Calu3 (cell line): ENCODE measurements around the gene KDM8. TPM values are rescaled to one million over a fixed set of nuclear protein-coding genes. Genes with fewer than 3 reads are reported as not detected.
A peak's percentile ranks its signal among the peaks of the same experiment; 100 is the strongest.

Source experiments
- BruUV-seq: library from RNA; stranded (reverse); fragments of 400-500 nt; replicated peaks from 2 replicates; lab custom pipeline; 2021; lab: Mats Ljungman, UMichigan
- CTCF ChIA-PET: fragments of 300-600 bp; sonication (Branson Sonifier 250); formaldehyde crosslinking; loops from one replicate; lab custom pipeline; 2022; ENCODE audit warnings: antibody characterized with exemption; lab: Charles Lee
- DNase-seq: peaks from one replicate; pipeline ENCODE4 v3.0.0; 2022
- H3K27ac Mint-ChIP-seq: one replicate; pipeline ENCODE4 v1.8.0; 2022; ENCODE audit warnings: mixed read lengths; ENCODE audit not compliant: unreplicated experiment
- H3K27me3 Mint-ChIP-seq: one replicate; pipeline ENCODE4 v1.8.0; 2022; ENCODE audit warnings: mixed read lengths; ENCODE audit not compliant: unreplicated experiment
- H3K36me3 Mint-ChIP-seq: one replicate; pipeline ENCODE4 v1.8.0; 2022; ENCODE audit warnings: mild to moderate bottlenecking, moderate library complexity, mixed read lengths; ENCODE audit not compliant: insufficient read depth, unreplicated experiment
- H3K4me1 Mint-ChIP-seq: one replicate; pipeline ENCODE4 v1.8.0; 2022; ENCODE audit warnings: mild to moderate bottlenecking, low read depth, mixed read lengths; ENCODE audit not compliant: unreplicated experiment
- H3K4me3 Mint-ChIP-seq: one replicate; pipeline ENCODE4 v1.8.0; 2022; ENCODE audit warnings: mild to moderate bottlenecking, low read depth, moderate library complexity, mixed read lengths; ENCODE audit not compliant: unreplicated experiment
- H3K9me3 Mint-ChIP-seq: one replicate; pipeline ENCODE4 v1.8.0; 2022; ENCODE audit warnings: low read depth, mixed read lengths; ENCODE audit not compliant: unreplicated experiment
- intact Hi-C: fragments of 100-400 bp; cut with micrococcal nuclease; formaldehyde crosslinking; loops from one replicate; pipeline ENCODE4 v1.10.0; 2022; ENCODE audit not compliant: unreplicated experiment
- total RNA-seq: library from RNA; stranded (reverse); gene quantifications from 2 replicates; pipeline ENCODE4 v1.2.3, GENCODE V29; 2022
- TF ChIP-seq, protein P1 (sequence below): fragments of 200-600 bp; IDR thresholded peaks from one replicate; pipeline ENCODE4 v1.8.0; 2022; ENCODE audit warnings: antibody characterized with exemption; ENCODE audit not compliant: unreplicated experiment

KDM8 gene
- total RNA-seq, 1 experiment from 2014 or later = 8.4 TPM

DNA sequence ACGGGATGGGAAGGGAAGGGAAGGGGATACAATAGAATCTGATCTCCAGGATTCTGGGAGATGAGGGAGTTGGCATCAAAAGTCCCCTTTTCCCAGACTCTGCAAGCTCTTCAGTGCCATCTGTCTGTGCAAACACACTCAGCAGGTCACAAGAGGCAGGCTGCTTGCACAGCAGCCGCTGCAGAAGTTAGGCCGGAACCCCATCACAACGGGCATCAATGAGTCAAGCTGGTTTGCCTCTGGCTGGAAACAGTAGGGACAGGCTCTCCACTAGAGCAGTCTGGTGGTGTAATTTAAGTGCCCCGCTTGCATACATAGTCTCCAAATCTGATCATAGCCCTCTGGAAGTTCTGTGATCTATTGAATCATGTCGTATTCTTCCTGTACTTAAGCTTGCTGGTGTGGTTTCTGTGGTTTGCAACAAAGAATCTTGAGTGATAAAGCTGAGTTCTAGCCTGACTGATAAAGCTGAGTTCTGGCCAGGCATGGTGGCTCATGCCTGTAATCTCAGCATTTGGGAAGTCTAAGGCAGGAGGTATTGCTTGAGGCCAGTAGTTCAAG, 33.7 kb upstream of the KDM8 start:
- H3K9me3 Mint-ChIP-seq = peaks cover 5% of the 10 kb centered on the region
- H3K36me3 Mint-ChIP-seq = no peaks in the 10 kb centered on the region
- CTCF ChIA-PET = interaction anchor here (1.1 to 1.3 kb wide), 3 partner anchors 9 to 34 kb away, joined by 3 to 7 read pairs (median 5); partner anchors contain the start of gene KDM8
- H3K27me3 Mint-ChIP-seq = peaks cover 46% of the 10 kb centered on the region
- no peak overlapping the region for H3K27ac Mint-ChIP-seq
- no peak overlapping the region for H3K4me3 Mint-ChIP-seq
- H3K4me1 Mint-ChIP-seq = peaks cover 9% of the 10 kb centered on the region
- intact Hi-C loops = no loop called here
- DNase-seq = peak; percentile 47
- no TSS peak for BruUV-seq
- TF ChIP-seq, protein P1, sequence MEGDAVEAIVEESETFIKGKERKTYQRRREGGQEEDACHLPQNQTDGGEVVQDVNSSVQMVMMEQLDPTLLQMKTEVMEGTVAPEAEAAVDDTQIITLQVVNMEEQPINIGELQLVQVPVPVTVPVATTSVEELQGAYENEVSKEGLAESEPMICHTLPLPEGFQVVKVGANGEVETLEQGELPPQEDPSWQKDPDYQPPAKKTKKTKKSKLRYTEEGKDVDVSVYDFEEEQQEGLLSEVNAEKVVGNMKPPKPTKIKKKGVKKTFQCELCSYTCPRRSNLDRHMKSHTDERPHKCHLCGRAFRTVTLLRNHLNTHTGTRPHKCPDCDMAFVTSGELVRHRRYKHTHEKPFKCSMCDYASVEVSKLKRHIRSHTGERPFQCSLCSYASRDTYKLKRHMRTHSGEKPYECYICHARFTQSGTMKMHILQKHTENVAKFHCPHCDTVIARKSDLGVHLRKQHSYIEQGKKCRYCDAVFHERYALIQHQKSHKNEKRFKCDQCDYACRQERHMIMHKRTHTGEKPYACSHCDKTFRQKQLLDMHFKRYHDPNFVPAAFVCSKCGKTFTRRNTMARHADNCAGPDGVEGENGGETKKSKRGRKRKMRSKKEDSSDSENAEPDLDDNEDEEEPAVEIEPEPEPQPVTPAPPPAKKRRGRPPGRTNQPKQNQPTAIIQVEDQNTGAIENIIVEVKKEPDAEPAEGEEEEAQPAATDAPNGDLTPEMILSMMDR = peak; percentile 24

DNA sequence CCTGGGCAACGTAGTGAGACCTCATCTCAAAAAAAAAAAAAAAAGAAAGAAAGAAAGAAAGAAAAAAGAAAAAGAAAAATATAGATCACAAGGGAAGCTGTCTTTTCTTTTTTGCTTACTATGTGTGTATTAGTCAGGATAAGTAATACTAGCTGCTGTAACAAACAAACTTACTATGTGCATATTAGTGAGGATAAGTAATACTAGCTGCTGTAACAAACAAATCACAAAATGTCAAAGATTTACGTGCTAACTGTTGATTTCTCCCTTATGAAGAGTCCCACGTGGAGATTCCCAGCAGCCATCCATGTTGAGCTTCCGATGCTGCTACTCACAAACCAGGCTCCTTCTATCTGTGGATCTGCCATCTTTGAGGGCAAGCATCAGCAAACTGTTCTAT, 31.7 kb upstream of the KDM8 start:
- H3K27ac Mint-ChIP-seq = no peak overlapping the region
- CTCF ChIA-PET = interaction anchor here (0.7 to 1.6 kb wide), 7 partner anchors 8 to 706 kb away, joined by 3 to 8 read pairs (median 3); partner anchors contain the start of gene KDM8
- TF ChIP-seq, protein P1 = no peak
- no peaks in the 10 kb centered on the region for H3K36me3 Mint-ChIP-seq
- peaks cover 15% of the 10 kb centered on the region for H3K4me1 Mint-ChIP-seq
- no TSS peak for BruUV-seq
- no peak overlapping the region for H3K4me3 Mint-ChIP-seq
- peaks cover 5% of the 10 kb centered on the region for H3K9me3 Mint-ChIP-seq
- peaks cover 28% of the 10 kb centered on the region for H3K27me3 Mint-ChIP-seq
- no peak for DNase-seq
- intact Hi-C loops = no loop called here

- H3K4me1 Mint-ChIP-seq = peaks cover 15% of the 10 kb centered on the region
- H3K27ac Mint-ChIP-seq = no peak overlapping the region
- no TSS peak for BruUV-seq
- H3K4me3 Mint-ChIP-seq = no peak overlapping the region
- H3K9me3 Mint-ChIP-seq = peaks cover 5% of the 10 kb centered on the region
- no peaks in the 10 kb centered on the region for H3K36me3 Mint-ChIP-seq
- intact Hi-C loops = no loop called here
- no peak for DNase-seq
- TF ChIP-seq, protein P1 = no peak
- CTCF ChIA-PET = no interaction called here
- peaks cover 12% of the 10 kb centered on the region for H3K27me3 Mint-ChIP-seq
These were observed 29.3 kb upstream of the KDM8 start for GRCh38 chr16:27174007-27174406.

- Mint-ChIP-seq H3K27me3 (peaks cover 16% of the 10 kb centered on the region), H3K36me3 (peaks cover 6% of the 10 kb centered on the region), H3K27ac (no peak overlapping the region), H3K9me3 (peaks cover 5% of the 10 kb centered on the region), H3K4me1 (peaks cover 11% of the 10 kb centered on the region), H3K4me3 (no peak overlapping the region)
- TF ChIP-seq, protein P1 = no peak
- no peak for DNase-seq
- intact Hi-C loops = no loop called here
- CTCF ChIA-PET = no interaction called here
- BruUV-seq = no TSS peak
These were observed 28.5 kb upstream of the KDM8 start for GRCh38 chr16:27174798-27175197.
